HG03159 (cell line): ENCODE measurements around the gene GFOD1.
A peak's percentile ranks its signal among the peaks of the same experiment; 100 is the strongest.

Source experiments
- ATAC-seq: cut with Tn5 transposase; IDR thresholded peaks from one replicate; pipeline ENCODE4 v1.9.1; 2021; ENCODE audit warnings: mild to moderate bottlenecking, moderate library complexity; ENCODE audit not compliant: unreplicated experiment

Gene GFOD1

DNA sequence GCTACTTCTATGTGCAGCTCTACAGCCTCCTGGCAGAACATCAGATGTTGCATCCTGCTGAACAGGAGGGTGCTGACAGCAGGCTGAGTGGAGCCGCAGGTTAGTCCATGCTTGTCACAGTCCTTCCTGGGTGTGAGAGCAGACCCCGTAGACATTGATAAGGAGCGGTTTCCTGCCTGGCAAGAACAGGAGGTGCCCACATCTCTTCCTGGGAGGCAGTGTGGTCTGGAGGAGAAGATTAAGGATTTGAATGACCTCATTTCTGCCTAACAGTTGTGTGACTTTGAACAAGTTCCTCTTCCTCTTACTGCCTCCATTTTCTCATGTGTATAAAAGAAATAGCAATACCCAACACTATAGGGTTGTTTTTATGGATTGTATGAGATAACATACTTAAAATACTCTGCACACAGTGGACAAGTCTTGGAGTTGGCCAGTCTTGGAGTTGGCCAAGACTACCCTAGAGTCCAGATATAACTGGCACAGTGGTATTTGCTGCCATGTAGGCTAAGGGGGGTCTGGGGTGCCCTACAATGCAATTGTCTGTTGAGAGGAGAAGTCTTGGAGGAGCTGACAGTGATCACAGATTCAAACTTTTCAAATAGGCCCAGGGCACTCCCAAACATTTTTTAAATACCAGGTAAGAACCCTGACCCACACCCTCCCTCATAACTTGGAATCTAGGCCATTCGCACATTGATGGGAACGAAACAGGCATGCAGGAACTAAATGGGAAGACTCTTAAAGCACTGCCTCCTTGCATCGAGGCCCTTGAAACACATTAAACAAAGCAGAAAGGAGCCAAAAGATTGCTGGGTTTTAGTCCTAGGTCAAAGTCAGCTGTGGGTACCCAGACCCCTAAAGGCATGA lies 126.5 kb downstream of the GFOD1 start:
- no peak for ATAC-seq

GRCh38 chr6:13359287-13359686 lies 128.1 kb downstream of the GFOD1 start:
- ATAC-seq = no peak

- no peak for ATAC-seq
These were observed 128.9 kb downstream of the GFOD1 start for GRCh38 chr6:13358511-13358910.

- ATAC-seq = no peak
These were observed 129.8 kb downstream of the GFOD1 start for GRCh38 chr6:13357551-13358075.

DNA sequence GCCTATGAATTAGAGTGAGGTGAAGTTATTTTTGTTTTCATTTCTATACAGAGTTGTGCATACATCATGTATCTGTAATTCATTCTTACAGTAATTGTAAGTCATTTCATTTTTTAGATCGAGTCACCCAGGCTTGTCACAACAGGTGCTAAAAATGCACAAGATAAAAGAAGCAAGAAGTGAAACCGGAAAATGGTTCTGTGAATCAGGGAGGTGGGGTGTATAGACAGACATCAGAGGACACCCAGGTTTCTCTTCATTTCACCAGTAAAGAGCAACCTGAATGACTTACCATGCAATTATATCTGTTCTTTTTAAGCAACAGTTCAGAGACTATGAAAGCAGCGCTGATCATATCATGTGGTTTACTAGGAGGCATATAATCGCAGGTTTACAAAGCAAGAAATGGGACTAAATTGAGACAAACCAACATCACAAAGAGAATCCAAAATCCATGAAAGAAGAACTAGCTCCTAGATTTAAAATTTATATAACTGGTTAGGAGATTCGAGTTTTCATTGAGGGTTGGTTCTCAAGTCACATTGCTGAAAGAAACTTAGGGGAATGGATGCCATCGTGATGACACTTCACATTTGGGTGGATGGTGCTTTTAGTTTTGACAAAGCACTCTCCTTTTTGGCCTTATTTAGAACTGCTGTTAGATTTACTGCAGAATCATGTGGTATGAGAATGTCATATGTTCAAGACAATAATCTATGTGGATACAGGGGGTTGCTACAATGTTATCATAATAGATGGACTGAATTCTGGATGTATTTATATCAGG lies 131.2 kb downstream of the GFOD1 start:
- peak; percentile 89 for ATAC-seq

- peak; percentile 47 for ATAC-seq
These were observed 132.1 kb downstream of the GFOD1 start for GRCh38 chr6:13355043-13355945.

DNA sequence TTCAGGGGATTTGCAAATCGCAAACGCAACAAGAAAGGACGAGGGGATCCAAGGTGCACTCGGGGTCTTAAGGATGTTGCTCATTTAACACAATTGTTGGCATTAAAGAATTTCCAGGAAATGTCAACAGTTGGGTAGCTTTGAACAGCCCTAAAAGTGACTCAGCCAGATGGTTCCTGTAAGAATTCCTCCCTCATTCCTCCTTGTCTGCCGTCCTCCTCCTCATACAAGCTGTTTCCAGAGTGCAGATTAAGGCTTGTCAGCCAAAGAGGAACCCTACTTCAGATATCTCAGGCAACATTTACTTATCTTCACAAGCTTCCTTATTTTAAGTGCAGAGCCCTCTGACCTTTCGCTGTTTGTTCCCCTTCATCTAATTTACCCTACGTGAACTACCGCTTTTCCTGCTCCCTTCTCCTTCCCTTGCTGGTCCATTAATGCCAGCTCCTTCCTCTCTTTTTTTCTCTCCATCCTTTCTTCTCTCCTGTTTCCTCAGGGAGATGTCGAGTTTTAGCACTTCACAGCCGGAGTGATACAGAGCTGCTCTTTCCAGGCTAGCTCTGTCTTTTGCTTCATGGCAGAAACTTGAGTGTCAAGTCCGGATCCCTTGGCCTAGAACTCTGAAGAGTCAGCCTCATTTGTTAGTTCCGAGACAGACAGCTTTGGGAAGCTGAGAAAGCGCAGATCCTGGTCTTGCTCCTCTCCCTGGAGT lies 132.9 kb downstream of the GFOD1 start:
- no peak for ATAC-seq

GRCh38 chr6:13352165-13352564 lies 135.2 kb downstream of the GFOD1 start:
- ATAC-seq = no peak

GRCh38 chr6:13351271-13351670 lies 136.1 kb downstream of the GFOD1 start:
- no peak for ATAC-seq

DNA sequence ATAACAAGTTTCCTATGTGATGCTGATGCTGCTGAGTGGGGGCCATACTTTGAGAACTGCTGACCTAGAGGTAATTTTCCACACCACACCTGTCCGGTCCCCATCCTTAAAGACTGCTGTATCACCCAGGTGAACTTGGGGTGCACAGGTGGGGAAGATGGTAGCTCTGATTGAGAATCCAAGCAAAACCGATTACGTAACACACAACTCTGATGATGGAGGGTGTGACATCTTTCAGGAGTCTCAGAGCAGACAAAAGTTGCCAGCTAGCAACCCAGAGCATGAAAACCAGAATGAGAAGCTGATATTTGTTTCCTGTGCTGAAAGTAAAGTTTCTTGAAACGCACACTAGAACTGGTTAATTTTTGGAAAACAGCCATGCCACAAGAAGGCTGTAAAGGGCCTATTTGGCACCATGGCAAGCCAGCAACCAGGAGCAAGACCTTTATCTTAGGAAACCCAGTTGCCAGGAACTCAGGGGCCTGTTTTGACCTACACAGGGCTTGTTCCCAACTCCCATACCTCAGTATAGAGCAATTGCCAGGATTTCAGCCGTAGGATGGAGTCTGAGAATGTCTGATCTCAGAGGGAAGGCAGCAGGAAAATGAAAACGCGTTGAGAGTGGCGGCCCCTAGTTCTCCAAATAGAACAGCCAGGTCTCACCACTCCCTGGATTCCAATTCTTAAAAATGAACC lies 137.4 kb downstream of the GFOD1 start:
- no peak for ATAC-seq

DNA sequence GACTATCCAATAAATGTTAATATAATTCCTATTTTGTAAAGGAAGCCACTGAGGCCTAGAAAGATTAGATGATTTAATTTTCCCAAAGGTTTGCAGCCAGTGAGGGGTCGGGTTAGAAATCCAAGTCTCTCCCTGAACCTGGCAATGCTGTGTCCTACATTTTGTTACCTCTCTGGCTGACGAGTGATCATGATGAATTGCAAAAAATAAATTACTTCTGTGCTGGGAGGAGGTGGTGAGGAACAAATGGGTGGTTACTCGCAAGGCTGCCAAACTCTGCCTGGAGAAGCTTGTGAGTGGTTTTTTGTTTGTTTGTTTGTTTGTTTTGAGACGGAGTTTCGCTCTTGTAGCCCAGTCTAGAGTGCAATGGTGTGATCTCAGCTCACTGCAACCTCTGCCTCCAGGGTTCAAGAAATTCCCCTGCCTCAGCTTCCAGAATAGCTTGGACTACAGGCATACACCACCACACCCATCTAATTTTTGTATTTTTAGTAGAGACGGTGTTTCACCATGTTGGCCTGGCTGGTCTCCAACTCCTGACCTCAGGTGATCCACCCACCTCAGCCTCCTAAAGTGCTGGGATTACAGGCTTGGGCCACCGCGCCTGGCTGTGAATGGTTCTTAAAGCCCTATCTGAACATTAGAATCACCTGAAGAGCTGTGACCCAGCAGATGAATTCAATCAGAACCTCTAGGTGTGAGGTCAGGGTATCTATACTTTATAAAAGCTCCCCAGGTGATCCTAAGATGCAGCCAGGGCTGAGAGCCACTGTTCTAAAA lies 138.9 kb downstream of the GFOD1 start:
- no peak for ATAC-seq

GRCh38 chr6:13346245-13346644 lies 141.2 kb downstream of the GFOD1 start:
- ATAC-seq = no peak

DNA sequence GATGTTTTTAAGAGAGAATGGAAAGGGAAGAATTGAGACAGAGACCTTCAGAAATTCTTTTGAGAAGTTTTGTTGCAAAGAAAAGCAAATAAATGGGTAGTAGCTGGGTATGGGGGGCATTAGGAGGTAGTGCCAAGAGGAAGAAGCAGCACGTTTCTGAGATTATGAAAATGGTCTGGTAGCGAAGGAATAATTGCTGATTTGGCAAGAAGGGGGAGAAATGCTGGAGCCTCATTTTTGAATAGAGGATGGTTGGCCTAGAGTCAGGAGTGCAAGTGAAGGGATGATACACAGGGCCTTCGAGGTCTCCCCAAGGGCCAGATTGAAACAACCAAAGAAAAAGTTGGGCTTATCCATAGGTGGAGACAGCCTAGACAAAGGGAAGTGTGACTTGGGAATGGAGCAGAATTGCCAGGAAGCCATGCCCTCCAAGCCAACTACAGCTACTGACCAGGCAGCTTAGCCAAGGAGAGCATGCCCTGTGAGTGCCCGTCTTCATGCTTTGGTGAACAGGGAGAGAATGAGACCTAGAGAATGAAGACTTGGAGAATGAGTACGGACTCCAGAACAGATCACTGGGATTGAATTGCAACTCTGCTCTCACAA lies 144.9 kb downstream of the GFOD1 start:
- no peak for ATAC-seq

DNA sequence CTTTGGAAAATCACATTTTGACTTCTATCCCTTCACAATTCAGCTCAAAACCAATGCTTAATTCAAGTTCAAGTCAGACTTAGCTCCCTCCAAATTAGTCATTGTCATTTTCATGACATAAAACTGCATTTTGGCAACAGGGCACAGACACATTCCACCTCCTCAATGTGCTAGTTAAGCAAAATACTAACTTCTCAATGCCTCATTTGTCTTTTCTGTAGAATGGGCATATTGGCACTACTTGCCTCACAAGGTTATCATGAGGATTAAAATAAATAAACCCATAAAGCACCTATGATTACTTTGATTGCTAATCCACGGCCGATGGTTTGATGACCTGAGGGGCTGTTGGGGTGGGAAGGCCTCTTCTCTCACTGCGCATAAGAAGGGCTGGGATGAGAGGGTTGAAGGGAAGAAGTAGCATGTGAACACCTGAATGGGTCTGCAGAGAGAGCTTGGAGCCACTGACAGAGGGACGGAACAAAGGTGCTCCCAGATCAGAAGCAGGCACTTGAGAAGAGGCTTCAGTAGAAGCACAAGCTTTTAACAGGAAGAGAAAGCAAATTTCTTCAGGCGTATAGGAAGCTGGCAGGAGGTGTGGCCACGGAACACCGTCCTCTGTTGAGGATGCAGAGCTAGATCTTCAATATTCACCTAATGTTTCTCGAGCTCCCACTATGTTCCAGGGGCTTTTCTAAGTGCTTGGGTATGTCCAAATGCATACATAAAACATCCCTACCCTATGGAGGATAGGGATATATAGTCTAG lies 147.4 kb downstream of the GFOD1 start:
- ATAC-seq = no peak

DNA sequence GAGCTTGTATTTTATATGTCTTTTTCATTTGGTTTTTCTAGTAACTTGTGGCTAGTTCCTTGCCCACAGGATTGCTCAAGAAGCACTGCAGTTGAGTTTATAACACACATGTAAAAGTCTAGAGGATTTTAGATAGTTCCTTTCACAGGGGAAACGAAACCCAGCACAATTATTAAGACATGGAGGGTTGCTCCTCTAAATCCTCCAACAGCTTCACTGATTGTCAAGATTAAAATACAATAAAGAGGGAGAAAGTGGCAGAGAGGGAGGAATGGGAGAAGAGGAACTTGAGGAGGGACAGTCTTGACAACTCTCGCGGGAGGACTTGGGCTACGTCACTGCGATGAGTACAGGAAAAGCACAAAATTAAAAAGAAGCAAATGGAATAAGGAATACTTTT lies 149.4 kb downstream of the GFOD1 start:
- no peak for ATAC-seq

DNA sequence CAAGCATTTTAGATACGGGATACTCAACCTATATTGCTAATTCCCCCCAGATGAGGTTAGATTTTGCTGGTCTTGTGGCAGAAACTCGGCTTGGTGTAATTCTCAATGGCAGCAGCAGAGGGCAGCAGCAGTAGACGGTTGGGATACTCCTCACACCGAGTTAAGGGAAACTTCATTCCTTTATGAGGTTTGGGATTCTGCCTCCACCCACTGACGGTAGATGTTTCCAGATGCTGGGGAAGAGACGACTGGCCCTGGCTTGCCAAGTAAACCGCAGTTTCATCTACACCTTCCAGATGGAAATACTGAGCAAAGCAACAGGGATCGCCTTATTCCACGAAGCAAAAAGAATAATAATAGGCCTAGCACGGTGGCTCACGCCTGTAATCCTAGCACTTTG lies 150.8 kb downstream of the GFOD1 start:
- no peak for ATAC-seq

DNA sequence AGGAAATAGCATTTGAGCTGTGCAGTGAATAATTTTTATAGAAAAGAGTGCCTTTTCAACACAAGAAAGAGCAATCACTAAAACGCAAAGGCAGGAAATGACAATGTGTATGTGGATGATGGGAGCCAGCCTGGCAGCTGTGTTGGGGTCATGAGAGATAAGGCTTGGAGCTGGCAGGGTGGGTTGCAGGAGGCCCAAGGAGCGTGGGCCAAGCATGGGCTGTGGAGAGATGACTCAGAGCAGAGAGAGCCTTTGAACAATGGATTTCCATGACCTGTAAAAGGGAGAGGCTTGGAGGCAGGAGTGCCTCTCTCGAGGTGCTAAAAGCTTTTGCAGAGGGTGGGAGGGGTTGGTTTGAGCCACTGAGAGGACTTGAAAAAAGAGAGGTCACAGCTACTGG lies 152.4 kb downstream of the GFOD1 start:
- ATAC-seq = no peak

DNA sequence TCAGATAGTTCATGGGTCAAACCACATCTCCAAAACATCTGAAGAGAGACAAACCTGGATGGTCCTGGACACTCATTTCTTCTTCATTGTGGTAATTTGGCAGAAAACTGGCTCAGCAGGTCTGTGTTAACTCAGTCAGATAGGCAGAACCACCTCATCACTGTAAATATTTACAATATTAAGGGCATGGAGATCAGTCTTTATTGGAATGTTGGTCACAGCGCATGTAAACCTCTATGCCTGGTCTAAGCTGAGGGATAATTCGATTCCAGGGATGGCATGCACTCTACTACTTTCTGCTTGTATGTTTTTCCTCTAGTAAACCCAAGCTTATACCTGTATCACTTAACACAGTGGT lies 155.1 kb downstream of the GFOD1 start:
- no peak for ATAC-seq
